Stromal cell of bone marrow (primary cell): ENCODE measurements around the gene UBA1.
"Not testable (repeated sequence)": the region's sequence is repeated elsewhere in the genome, so short reads cannot be mapped to it uniquely, and the experiment has no call there.

ENCODE experiments used
- DNase-seq: peaks from one replicate; pipeline ENCODE4 v3.0.0-alpha.2; 2012; ENCODE audit warnings: low read depth

Gene UBA1

GRCh38 chrX:47229427-47229826 lies 35.8 kb downstream of the UBA1 start:
- no peak for DNase-seq

GRCh38 chrX:47230136-47230868 lies 36.7 kb downstream of the UBA1 start:
- no peak for DNase-seq

- DNase-seq: no peak
Observed at GRCh38 chrX:47231167-47231566, 37.5 kb downstream of the UBA1 start.

GRCh38 chrX:47232197-47232802 lies 38.7 kb downstream of the UBA1 start:
- DNase-seq: no peak

GRCh38 chrX:47232803-47233332 lies 39.2 kb downstream of the UBA1 start, which contains the start of gene USP11:
Gene USP11 (plus strand): TSS chrX:47233009. CDS start chrX:47233044, 35 bp downstream.
- no peak for DNase-seq

GRCh38 chrX:47233333-47234113 lies 39.9 kb downstream of the UBA1 start:
- DNase-seq: peak; percentile 92

- DNase-seq: no peak
Observed at GRCh38 chrX:47234583-47234982, 41.0 kb downstream of the UBA1 start.

- peak; percentile 29 for DNase-seq
Observed at GRCh38 chrX:47235691-47236103, 42.1 kb downstream of the UBA1 start.

- no peak for DNase-seq
Observed at GRCh38 chrX:47239199-47239598, 45.6 kb downstream of the UBA1 start.

GRCh38 chrX:47239898-47240545 lies 46.4 kb downstream of the UBA1 start:
- DNase-seq: no peak

GRCh38 chrX:47240619-47241018 lies 47.0 kb downstream of the UBA1 start:
- no peak for DNase-seq

- DNase-seq: no peak
Observed at GRCh38 chrX:47241201-47242011, 47.8 kb downstream of the UBA1 start.

- no peak for DNase-seq
Observed at GRCh38 chrX:47242321-47242720, 48.7 kb downstream of the UBA1 start.

- DNase-seq: no peak
Observed at GRCh38 chrX:47243351-47243750, 49.7 kb downstream of the UBA1 start.

GRCh38 chrX:47244676-47245075 lies 51.0 kb downstream of the UBA1 start:
- DNase-seq: no peak

- no peak for DNase-seq
Observed at GRCh38 chrX:47245156-47245555, 51.5 kb downstream of the UBA1 start.

GRCh38 chrX:47247206-47247998 lies 53.8 kb downstream of the UBA1 start:
- DNase-seq: peak; percentile 38

- no peak for DNase-seq
Observed at GRCh38 chrX:47247999-47248320, 54.3 kb downstream of the UBA1 start.

GRCh38 chrX:47248576-47248975 lies 54.9 kb downstream of the UBA1 start:
- no peak for DNase-seq

GRCh38 chrX:47250017-47250347 lies 56.4 kb downstream of the UBA1 start:
- no peak for DNase-seq

- DNase-seq: not testable (repeated sequence)
Observed at GRCh38 chrX:47257620-47258019, 64.0 kb downstream of the UBA1 start.
